ENCODE data around the gene AP5S1. TPM values are rescaled to one million over a fixed set of nuclear protein-coding genes. Genes with fewer than 3 reads are reported as not detected.

AP5S1 gene
- total and polyA plus RNA-seq, 2 donors = 6.9 to 8.4 TPM

GRCh38 chr20:3846378-3846739, 26.0 kb downstream of the AP5S1 start:
- Histone ChIP-seq H3K9me3 (ENCODE audit: control insufficient read depth in 2 of 2, insufficient read depth in 1 of 2, low read length in 1 of 2) (peaks cover 0 to 7% of the 10 kb centered on the region in 2 donors), H3K4me3 (ENCODE audit: low read length in 2 of 2) (peak overlapping the region; percentile 75 to 93), H3K4me1 (ENCODE audit: control insufficient read depth in 2 of 2, insufficient read depth in 2 of 2, low read length in 2 of 2) (peaks cover 7 to 14% of the 10 kb centered on the region in 2 donors), H3K27ac (ENCODE audit: low read depth in 1 of 2, low read length in 1 of 2) (peak overlapping the region; percentile 46 to 75), H3K27me3 (ENCODE audit: control insufficient read depth in 2 of 2, insufficient read depth in 1 of 2, low read length in 1 of 2) (no peaks in the 10 kb centered on the region), H3K36me3 (ENCODE audit: control insufficient read depth in 2 of 2, insufficient read depth in 2 of 2, low read length in 1 of 2) (no peaks in the 10 kb centered on the region)
- peak in 3 of 9 donors; percentile 3 to 45 (median 19) for DNase-seq (ENCODE audit: low read depth in 6 of 9, low spot score in 9 of 9)
- WGBS = under 1% methylated on average over 22 of the region's 22 CpGs

DNA sequence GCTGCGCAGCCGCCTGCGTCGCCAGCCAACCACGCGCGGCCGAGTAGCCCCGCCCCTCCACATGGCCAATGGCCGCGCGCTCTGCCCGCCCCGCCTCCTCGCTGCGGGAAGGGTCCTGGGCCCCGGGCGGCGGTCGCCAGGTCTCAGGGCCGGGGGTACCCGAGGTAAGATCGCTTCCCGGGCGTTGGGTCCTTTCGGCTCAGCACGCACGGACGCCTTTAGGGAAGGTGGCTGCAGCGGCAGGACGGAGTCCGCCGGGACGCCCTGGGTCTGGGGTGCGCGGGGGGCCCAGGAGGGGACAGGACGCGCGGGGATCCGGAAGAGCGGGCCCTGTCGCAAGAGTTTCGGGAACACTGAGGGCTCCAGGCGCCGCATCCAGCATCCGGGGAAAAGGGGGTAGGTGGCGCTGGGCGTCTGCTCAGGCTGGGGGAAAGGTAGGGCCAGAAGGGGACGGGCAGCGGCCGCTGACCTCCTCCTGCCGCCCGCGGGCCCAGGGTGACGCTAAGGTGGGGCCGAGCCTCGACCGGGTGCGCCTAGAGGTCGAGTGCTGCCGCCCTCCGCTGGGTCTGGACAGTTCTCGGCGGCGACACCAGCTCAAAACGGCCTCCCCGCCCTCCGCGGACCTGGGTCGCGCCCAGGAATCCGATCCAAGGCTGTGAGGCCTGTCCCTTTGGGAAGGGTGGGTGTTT, 26.5 kb downstream of the AP5S1 start, which contains the start of gene MAVS:
MAVS (plus strand) TSS at position 95 of the 689 bp plus-strand sequence. CDS start 7,791 bp downstream, outside the sequence.
- Histone ChIP-seq H3K9me3 (ENCODE audit: control insufficient read depth in 2 of 2, insufficient read depth in 1 of 2, low read length in 1 of 2) (peaks cover 0 to 7% of the 10 kb centered on the region in 2 donors), H3K4me3 (ENCODE audit: low read length in 2 of 2) (peak within 1 kb of the TSS; percentile 75 to 93), H3K27ac (ENCODE audit: low read depth in 1 of 2, low read length in 1 of 2) (peak within 1 kb of the TSS; percentile 60 to 83), H3K36me3 (ENCODE audit: control insufficient read depth in 2 of 2, insufficient read depth in 2 of 2, low read length in 1 of 2) (no peaks in the 10 kb centered on the region), H3K4me1 (ENCODE audit: control insufficient read depth in 2 of 2, insufficient read depth in 2 of 2, low read length in 2 of 2) (peaks cover 7 to 14% of the 10 kb centered on the region in 2 donors), H3K27me3 (ENCODE audit: control insufficient read depth in 2 of 2, insufficient read depth in 1 of 2, low read length in 1 of 2) (no peaks in the 10 kb centered on the region)
- WGBS = under 1% methylated on average over 72 of the region's 72 CpGs
- DNase-seq (ENCODE audit: low read depth in 6 of 9, low spot score in 9 of 9) = peak; percentile 49 to 90 (median 76)

DNA sequence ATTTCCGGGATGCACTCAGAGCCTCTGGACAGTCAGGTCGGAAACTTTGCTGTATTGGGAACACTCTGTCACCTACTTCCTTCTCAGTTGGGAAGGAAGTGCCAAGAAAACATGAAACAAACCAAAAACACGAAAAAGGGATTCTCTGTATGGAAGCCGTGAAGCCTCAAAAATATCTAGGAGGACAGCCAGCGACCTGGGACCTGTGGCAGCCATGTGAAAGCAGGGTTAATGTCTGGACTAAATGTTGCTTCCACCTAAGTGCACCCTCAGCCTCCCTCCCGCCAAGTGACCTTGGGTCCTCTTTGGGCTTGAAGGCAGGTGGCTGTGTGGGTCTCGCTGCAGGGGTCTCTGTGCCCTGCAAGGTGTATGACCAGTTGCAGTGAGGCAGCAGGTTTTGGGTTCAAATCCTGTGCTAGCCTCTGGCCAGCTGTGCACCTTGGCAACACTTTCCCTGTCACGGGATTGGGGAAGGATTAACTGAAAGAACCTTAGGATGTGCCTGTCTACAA, 27.1 kb downstream of the AP5S1 start:
- no peaks in the 10 kb centered on the region for H3K27me3 ChIP-seq (ENCODE audit: control insufficient read depth in 2 of 2, insufficient read depth in 1 of 2, low read length in 1 of 2)

GRCh38 chr20:3848565-3848964, 28.2 kb downstream of the AP5S1 start:
- Histone ChIP-seq H3K4me1 (ENCODE audit: control insufficient read depth in 2 of 2, insufficient read depth in 2 of 2, low read length in 2 of 2) (peaks cover 7 to 14% of the 10 kb centered on the region in 2 donors), H3K9me3 (ENCODE audit: control insufficient read depth in 2 of 2, insufficient read depth in 1 of 2, low read length in 1 of 2) (peaks cover 0 to 7% of the 10 kb centered on the region in 2 donors), H3K27ac (ENCODE audit: low read depth in 1 of 2, low read length in 1 of 2) (no peak overlapping the region), H3K4me3 (ENCODE audit: low read length in 2 of 2) (no peak overlapping the region), H3K36me3 (ENCODE audit: control insufficient read depth in 2 of 2, insufficient read depth in 2 of 2, low read length in 1 of 2) (no peaks in the 10 kb centered on the region), H3K27me3 (ENCODE audit: control insufficient read depth in 2 of 2, insufficient read depth in 1 of 2, low read length in 1 of 2) (no peaks in the 10 kb centered on the region)
- WGBS = 100% methylated on average over 1 of the region's 1 CpG
- DNase-seq (ENCODE audit: low read depth in 6 of 9, low spot score in 9 of 9) = no peak

More for the DNA sequence above, 27.1 kb downstream of the AP5S1 start:
- DNase-seq (ENCODE audit: low read depth in 6 of 9, low spot score in 9 of 9) = peak in 3 of 9 donors; percentile 5 to 33 (median 8)
- Histone ChIP-seq H3K9me3 (ENCODE audit: control insufficient read depth in 2 of 2, insufficient read depth in 1 of 2, low read length in 1 of 2) (peaks cover 0 to 7% of the 10 kb centered on the region in 2 donors), H3K4me3 (ENCODE audit: low read length in 2 of 2) (peak overlapping the region; percentile 75 to 93), H3K27ac (ENCODE audit: low read depth in 1 of 2, low read length in 1 of 2) (peak overlapping the region in 1 of 2 donors; percentile 83), H3K36me3 (ENCODE audit: control insufficient read depth in 2 of 2, insufficient read depth in 2 of 2, low read length in 1 of 2) (no peaks in the 10 kb centered on the region), H3K4me1 (ENCODE audit: control insufficient read depth in 2 of 2, insufficient read depth in 2 of 2, low read length in 2 of 2) (peaks cover 7 to 14% of the 10 kb centered on the region in 2 donors)
- 44% methylated on average over 8 of the region's 8 CpGs for WGBS

GRCh38 chr20:3854462-3854871, 34.1 kb downstream of the AP5S1 start:
- H3K9me3 ChIP-seq (ENCODE audit: control insufficient read depth in 2 of 2, insufficient read depth in 1 of 2, low read length in 1 of 2) = no peaks in the 10 kb centered on the region
- no peak for DNase-seq (ENCODE audit: low read depth in 6 of 9, low spot score in 9 of 9)
- H3K4me3 ChIP-seq (ENCODE audit: low read length in 2 of 2) = no peak overlapping the region
- no peaks in the 10 kb centered on the region for H3K4me1 ChIP-seq (ENCODE audit: control insufficient read depth in 2 of 2, insufficient read depth in 2 of 2, low read length in 2 of 2)
- WGBS = 95% methylated on average over 4 of the region's 4 CpGs
- no peaks in the 10 kb centered on the region for H3K27me3 ChIP-seq (ENCODE audit: control insufficient read depth in 2 of 2, insufficient read depth in 1 of 2, low read length in 1 of 2)
- no peak overlapping the region for H3K27ac ChIP-seq (ENCODE audit: low read depth in 1 of 2, low read length in 1 of 2)
- peaks cover 21 to 32% of the 10 kb centered on the region in 2 donors for H3K36me3 ChIP-seq (ENCODE audit: control insufficient read depth in 2 of 2, insufficient read depth in 2 of 2, low read length in 1 of 2)

- WGBS = 93% methylated on average over 14 of the region's 14 CpGs
- no peak for DNase-seq (ENCODE audit: low read depth in 6 of 9, low spot score in 9 of 9)
- H3K4me3 ChIP-seq (ENCODE audit: low read length in 2 of 2) = no peak overlapping the region
- H3K27ac ChIP-seq (ENCODE audit: low read depth in 1 of 2, low read length in 1 of 2) = no peak overlapping the region
- H3K4me1 ChIP-seq (ENCODE audit: control insufficient read depth in 2 of 2, insufficient read depth in 2 of 2, low read length in 2 of 2) = no peaks in the 10 kb centered on the region
- no peaks in the 10 kb centered on the region for H3K27me3 ChIP-seq (ENCODE audit: control insufficient read depth in 2 of 2, insufficient read depth in 1 of 2, low read length in 1 of 2)
- H3K36me3 ChIP-seq (ENCODE audit: control insufficient read depth in 2 of 2, insufficient read depth in 2 of 2, low read length in 1 of 2) = peaks cover 35 to 49% of the 10 kb centered on the region in 2 donors
- H3K9me3 ChIP-seq (ENCODE audit: control insufficient read depth in 2 of 2, insufficient read depth in 1 of 2, low read length in 1 of 2) = peaks cover 0 to 4% of the 10 kb centered on the region in 2 donors
These were observed 37.1 kb downstream of the AP5S1 start for GRCh38 chr20:3857405-3857804.

GRCh38 chr20:3858689-3859088, 38.3 kb downstream of the AP5S1 start:
- Histone ChIP-seq H3K27ac (ENCODE audit: low read depth in 1 of 2, low read length in 1 of 2) (no peak overlapping the region), H3K27me3 (ENCODE audit: control insufficient read depth in 2 of 2, insufficient read depth in 1 of 2, low read length in 1 of 2) (no peaks in the 10 kb centered on the region), H3K9me3 (ENCODE audit: control insufficient read depth in 2 of 2, insufficient read depth in 1 of 2, low read length in 1 of 2) (peaks cover 0 to 4% of the 10 kb centered on the region in 2 donors), H3K36me3 (ENCODE audit: control insufficient read depth in 2 of 2, insufficient read depth in 2 of 2, low read length in 1 of 2) (peaks cover 47 to 62% of the 10 kb centered on the region in 2 donors), H3K4me3 (ENCODE audit: low read length in 2 of 2) (no peak overlapping the region), H3K4me1 (ENCODE audit: control insufficient read depth in 2 of 2, insufficient read depth in 2 of 2, low read length in 2 of 2) (no peaks in the 10 kb centered on the region)
- WGBS = 97% methylated on average over 6 of the region's 6 CpGs
- DNase-seq (ENCODE audit: low read depth in 6 of 9, low spot score in 9 of 9) = no peak

- Histone ChIP-seq H3K4me3 (ENCODE audit: low read length in 2 of 2) (no peak overlapping the region), H3K36me3 (ENCODE audit: control insufficient read depth in 2 of 2, insufficient read depth in 2 of 2, low read length in 1 of 2) (peaks cover 66 to 76% of the 10 kb centered on the region in 2 donors), H3K27me3 (ENCODE audit: control insufficient read depth in 2 of 2, insufficient read depth in 1 of 2, low read length in 1 of 2) (no peaks in the 10 kb centered on the region), H3K9me3 (ENCODE audit: control insufficient read depth in 2 of 2, insufficient read depth in 1 of 2, low read length in 1 of 2) (peaks cover 0 to 4% of the 10 kb centered on the region in 2 donors), H3K4me1 (ENCODE audit: control insufficient read depth in 2 of 2, insufficient read depth in 2 of 2, low read length in 2 of 2) (no peaks in the 10 kb centered on the region), H3K27ac (ENCODE audit: low read depth in 1 of 2, low read length in 1 of 2) (no peak overlapping the region)
- DNase-seq (ENCODE audit: low read depth in 6 of 9, low spot score in 9 of 9) = no peak
- 97% methylated on average over 7 of the region's 7 CpGs for WGBS
These were observed 40.8 kb downstream of the AP5S1 start for GRCh38 chr20:3861191-3861590.

- peaks cover 0 to 4% of the 10 kb centered on the region in 2 donors for H3K9me3 ChIP-seq (ENCODE audit: control insufficient read depth in 2 of 2, insufficient read depth in 1 of 2, low read length in 1 of 2)
- no peak overlapping the region for H3K4me3 ChIP-seq (ENCODE audit: low read length in 2 of 2)
- no peaks in the 10 kb centered on the region for H3K27me3 ChIP-seq (ENCODE audit: control insufficient read depth in 2 of 2, insufficient read depth in 1 of 2, low read length in 1 of 2)
- DNase-seq (ENCODE audit: low read depth in 6 of 9, low spot score in 9 of 9) = no peak
- WGBS = 100% methylated on average over 1 of the region's 1 CpG
- no peaks in the 10 kb centered on the region for H3K4me1 ChIP-seq (ENCODE audit: control insufficient read depth in 2 of 2, insufficient read depth in 2 of 2, low read length in 2 of 2)
- H3K36me3 ChIP-seq (ENCODE audit: control insufficient read depth in 2 of 2, insufficient read depth in 2 of 2, low read length in 1 of 2) = peaks cover 71 to 80% of the 10 kb centered on the region in 2 donors
- H3K27ac ChIP-seq (ENCODE audit: low read depth in 1 of 2, low read length in 1 of 2) = no peak overlapping the region
These were observed 42.0 kb downstream of the AP5S1 start for GRCh38 chr20:3862333-3862732.
